ENCODE measurements around the gene CDKN2AIPNL. TPM values are rescaled to one million over a fixed set of nuclear protein-coding genes. Genes with fewer than 3 reads are reported as not detected.

Gene CDKN2AIPNL, protein sequence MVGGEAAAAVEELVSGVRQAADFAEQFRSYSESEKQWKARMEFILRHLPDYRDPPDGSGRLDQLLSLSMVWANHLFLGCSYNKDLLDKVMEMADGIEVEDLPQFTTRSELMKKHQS
- total RNA-seq = 23.6 and 42.1 TPM in 2 replicates

DNA sequence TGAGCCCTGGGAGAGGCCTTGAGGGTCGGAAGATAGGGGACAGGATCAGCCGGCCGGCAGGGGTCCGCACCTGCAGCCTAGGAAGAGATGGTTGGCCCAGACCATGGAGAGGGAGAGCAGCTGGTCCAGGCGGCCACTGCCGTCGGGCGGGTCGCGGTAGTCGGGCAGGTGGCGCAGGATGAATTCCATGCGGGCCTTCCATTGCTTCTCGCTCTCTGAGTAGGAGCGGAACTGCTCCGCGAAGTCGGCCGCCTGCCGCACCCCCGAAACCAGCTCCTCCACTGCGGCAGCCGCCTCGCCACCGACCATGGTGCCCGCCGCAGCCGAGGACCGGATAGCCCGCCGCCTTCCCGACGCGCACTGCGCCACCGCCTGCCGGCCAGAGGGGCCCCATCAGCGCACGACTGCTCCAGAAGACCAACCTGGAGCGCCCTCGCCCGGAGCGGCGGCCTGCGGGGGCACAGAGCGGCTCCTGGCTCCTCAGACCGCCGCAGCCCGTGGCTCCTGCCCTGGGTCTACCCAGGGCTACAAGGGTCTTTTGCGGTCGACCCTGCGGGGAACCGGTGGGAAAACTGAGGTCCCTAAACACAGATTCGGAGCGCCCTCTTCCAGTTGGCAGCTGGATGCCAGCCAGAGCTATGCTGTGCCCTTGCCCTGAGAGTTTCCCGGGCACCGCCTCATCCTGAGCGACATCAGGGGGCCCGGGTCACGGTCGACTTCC is at the start of gene CDKN2AIPNL:
Gene CDKN2AIPNL, minus strand, starts transcription at position 336 of the 721 bp plus-strand sequence. Its CDS starts 27 bp downstream, at position 309.

DNA sequence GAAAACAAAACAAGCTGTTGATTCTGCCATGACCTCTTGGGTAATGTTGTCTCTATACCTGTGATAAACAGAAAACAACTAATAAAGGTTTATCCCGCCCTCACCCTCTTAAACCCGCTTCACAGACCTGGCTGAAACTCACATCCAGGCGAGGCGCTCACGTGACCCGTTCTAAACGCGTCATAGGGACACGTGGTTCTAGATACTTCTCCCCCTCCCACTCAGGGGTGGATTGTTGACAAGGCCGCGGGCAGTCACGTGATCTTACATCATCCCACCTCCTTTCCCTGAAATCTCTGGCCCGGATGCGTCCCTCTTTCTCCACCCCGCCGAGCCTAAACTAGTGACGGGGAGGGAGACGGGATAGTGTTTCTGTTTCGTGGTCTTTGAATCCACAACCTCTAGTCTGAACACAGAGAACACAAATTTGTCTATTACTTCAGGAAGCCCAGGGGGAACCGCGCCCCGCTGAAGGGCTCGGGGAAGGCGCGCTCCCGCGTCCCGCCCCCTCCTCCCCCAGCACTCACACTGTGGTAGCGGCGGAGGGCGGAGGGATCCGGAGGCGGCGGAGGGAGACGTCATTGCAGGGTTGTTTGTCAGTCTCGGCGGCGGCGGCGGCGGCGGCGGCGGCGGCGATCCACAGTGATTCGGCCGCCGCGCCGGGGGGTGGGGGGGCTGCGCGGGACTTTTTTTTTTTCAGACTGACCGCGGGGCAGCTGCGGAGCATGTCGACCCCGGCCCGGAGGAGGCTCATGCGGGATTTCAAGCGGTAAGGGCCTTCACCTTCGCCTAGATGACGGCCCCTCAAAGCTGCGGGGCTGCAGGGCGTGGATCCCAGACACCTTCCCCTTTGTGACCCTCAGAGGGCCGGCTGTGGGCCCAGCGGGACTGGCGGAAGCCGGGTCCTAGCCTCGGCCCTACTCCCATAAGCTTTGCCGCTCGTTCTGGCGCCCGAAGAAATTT is 40.5 kb downstream of the CDKN2AIPNL start, which contains the start of gene UBE2B:
Gene UBE2B, plus strand, starts transcription at position 699 of the 963 bp plus-strand sequence. Its CDS starts 27 bp downstream, at position 726.

Other genes with a start within 250 kb of the CDKN2AIPNL start
- 236 and 284 TPM in 2 replicates for gene SKP1, start 234.9 kb downstream of the CDKN2AIPNL start, total RNA-seq
- gene PPP2CA, start 185.8 kb downstream of the CDKN2AIPNL start, total RNA-seq = 117 and 223 TPM in 2 replicates
- 2.0 and 4.6 TPM in 2 replicates for gene CDKL3, start 44.7 kb downstream of the CDKN2AIPNL start, total RNA-seq
- 28.0 and 28.2 TPM in 2 replicates for gene UBE2B, start 40.3 kb downstream of the CDKN2AIPNL start, total RNA-seq
- gene JADE2, start 113.8 kb upstream of the CDKN2AIPNL start, total RNA-seq = 21.2 and 29.1 TPM in 2 replicates
- gene SAR1B, start 220.9 kb upstream of the CDKN2AIPNL start, total RNA-seq = 107 and 113 TPM in 2 replicates
- gene SEC24A, start 236.9 kb upstream of the CDKN2AIPNL start, total RNA-seq = 28.1 and 30.9 TPM in 2 replicates

All from uterine smooth muscle cell (primary cell).